ENCODE results near the gene SH2D3C. TPM values are rescaled to one million over a fixed set of nuclear protein-coding genes. Genes with fewer than 3 reads are reported as not detected.

The SH2D3C gene
- total and polyA plus RNA-seq, 9 of the 15 experiments (the other 6 are each of a cell fraction or from before 2014, with no cell fraction given) = 0.03 to 1.2 (median 0.22) TPM; not detected in 1

GRCh38 chr9:127738666-127739065 is 39.8 kb downstream of the SH2D3C start:
- peaks cover 20 to 55% of the 10 kb centered on the region in 2 experiments for H3K4me1 ChIP-seq (replicated peaks in 1 of 2; ENCODE audit: control insufficient read depth in 2 of 2, insufficient read depth in 2 of 2, low read length in 2 of 2)
- FAIRE-seq (no peak), DNase-seq (ENCODE audit: extremely low read depth in 1 of 4, low spot score in 3 of 4) (no peak), ATAC-seq (no peak)
- no peaks in the 10 kb centered on the region for H3K9me1 ChIP-seq (ENCODE audit: control insufficient read depth, insufficient read depth, low read length)
- no peaks in the 10 kb centered on the region for H3K36me3 ChIP-seq (ENCODE audit: control insufficient read depth, insufficient read depth, low read length)
- H3K27ac ChIP-seq (ENCODE audit: extremely low read depth, low read depth, low read length) = no peak overlapping the region
- intact Hi-C loops (cut with micrococcal nuclease) = loop anchor here (10.0 kb wide), 1 partner anchor 296 kb away; no protein-coding TSS in a partner anchor
- no peak overlapping the region for H2AFZ ChIP-seq (ENCODE audit: low read depth, low read length)
- H3K9ac ChIP-seq (ENCODE audit: insufficient read depth in 1 of 2, low read depth in 2 of 2, low read length in 2 of 2) = peak overlapping the region in 1 of 2 experiments; percentile 59; a peak in 2 of 4 replicates
- peaks cover 4% of the 10 kb centered on the region; the same call in 2 of the 3 replicates for H3K79me2 ChIP-seq (ENCODE audit: control insufficient read depth, insufficient read depth, low read length)
- ChIA-PET CTCF (ENCODE audit: low intra/inter-chr PET ratio) (interaction anchor here (0.7 kb wide), 1 partner anchor 177 kb away, joined by 4 read pairs; no protein-coding TSS in a partner anchor), POLR2A (no interaction called here)
- no peak overlapping the region for H3K4me2 ChIP-seq (ENCODE audit: insufficient read depth, low read length)
- no peaks in the 10 kb centered on the region for H3K27me3 ChIP-seq (ENCODE audit: control insufficient read depth in 2 of 2, insufficient read depth in 2 of 2, low read length in 2 of 2)
- H3K9me3 ChIP-seq (replicated peaks; ENCODE audit: control insufficient read depth, insufficient read depth, low read depth, low read length) = no peaks in the 10 kb centered on the region
- no TSS peak for BruUV-seq (replicated peaks)
- TF ChIP-seq NFYB (IDR thresholded peaks at IDR 0.05; ENCODE audit: extremely low read depth, insufficient read length) (no peak), PHB2 (IDR thresholded peaks at IDR 0.05; ENCODE audit: low read depth) (no peak), ZNF57 (CRISPR knock-in tag; IDR thresholded peaks at IDR 0.05) (no peak), HMGN3 (IDR thresholded peaks at IDR 0.05; ENCODE audit: borderline replicate concordance, extremely low read depth, insufficient read length, low read depth, low read length) (no peak), PCBP2 (IDR thresholded peaks at IDR 0.05; ENCODE audit: low read depth, low read length, poor library complexity, severe bottlenecking) (no peak)
- in situ Hi-C loops (cut with MboI) = loop anchor here (5.0 to 10.0 kb wide), 5 partner anchors 44 to 236 kb away; partner anchors contain the start of gene ST6GALNAC4
- WGBS (ENCODE audit: insufficient coverage, low coverage, missing lambda C conversion rate) = 50% methylated on average over 13 of the region's 13 CpGs
- no peak overlapping the region for H3K4me3 ChIP-seq
- H4K20me1 ChIP-seq (replicated peaks; ENCODE audit: control insufficient read depth, insufficient read depth, low read length) = no peaks in the 10 kb centered on the region; the same call in 1 of the 2 replicates

Measured in K562 (cell line).